ENCODE data around the gene CLRN3.

CLRN3 gene

GRCh38 chr10:127845756-127846155, 47.0 kb downstream of the CLRN3 start:
- DNase-seq (ENCODE audit: low spot score), result no peak

GRCh38 chr10:127840884-127841283, 51.9 kb downstream of the CLRN3 start:
- no peak for DNase-seq (ENCODE audit: low spot score)

GRCh38 chr10:127836966-127837365, 55.8 kb downstream of the CLRN3 start:
- no peak for DNase-seq (ENCODE audit: low spot score)

- DNase-seq (ENCODE audit: low spot score), result no peak
Observed at GRCh38 chr10:127836176-127836575, 56.6 kb downstream of the CLRN3 start.

DNA sequence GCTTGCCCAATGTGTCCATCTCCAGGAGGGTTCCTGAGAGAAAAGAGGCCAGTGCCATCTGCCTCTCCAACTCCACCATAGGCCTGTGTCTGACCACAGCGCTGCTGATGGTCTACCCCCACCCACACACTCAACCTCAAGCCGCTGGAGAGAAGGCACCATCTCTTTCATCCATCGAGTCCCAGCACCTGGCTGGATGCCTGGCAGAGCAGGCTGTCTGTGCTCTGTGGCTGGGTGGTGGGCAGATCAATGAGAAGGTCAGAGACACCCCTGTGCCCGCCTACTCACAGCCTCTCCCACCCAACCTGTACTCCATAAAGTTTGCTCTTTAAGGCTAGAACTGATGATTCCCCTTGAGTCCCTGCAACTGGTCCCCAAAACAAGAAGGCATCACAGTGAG, 58.0 kb downstream of the CLRN3 start:
- DNase-seq (ENCODE audit: low spot score), result no peak

DNA sequence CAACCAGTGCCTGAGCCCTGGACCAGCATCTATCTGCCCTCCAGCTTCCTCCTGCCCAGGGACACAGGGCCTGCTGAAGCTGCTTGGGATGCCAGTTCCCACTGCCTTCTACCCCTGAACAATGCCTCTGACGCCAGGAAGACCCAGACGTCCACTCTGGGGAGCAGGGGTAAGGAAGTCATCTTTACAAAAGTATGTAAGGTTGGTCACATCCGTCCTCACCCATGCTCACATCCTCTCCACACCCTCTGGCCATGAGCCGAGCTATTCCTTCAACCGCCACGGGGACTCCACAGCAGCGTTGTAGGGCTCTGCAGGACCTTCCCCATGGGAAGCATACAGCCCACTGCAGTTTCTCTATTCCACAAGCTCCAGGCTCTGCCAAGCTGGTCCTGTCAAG, 58.5 kb downstream of the CLRN3 start:
- DNase-seq (ENCODE audit: low spot score), result no peak

DNA sequence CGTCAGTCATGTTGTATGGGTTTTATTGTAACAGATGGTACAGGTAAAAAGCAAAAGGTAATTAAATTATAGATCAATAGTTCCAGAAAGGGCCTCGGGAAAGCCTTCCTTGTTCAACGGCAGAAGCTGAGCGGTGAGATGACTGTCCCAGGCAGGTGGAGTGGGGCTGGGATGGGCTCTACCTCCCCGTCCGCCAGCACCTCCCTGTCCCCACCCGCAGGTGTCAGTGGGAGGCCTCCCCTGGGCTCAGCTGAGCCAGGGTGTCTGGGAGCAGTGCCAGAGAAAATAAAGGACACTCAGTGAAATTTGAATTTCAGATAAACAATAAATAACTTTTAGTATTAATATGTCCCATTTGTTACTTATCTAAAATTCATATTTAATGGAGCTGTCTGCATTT, 58.9 kb downstream of the CLRN3 start:
- no peak for DNase-seq (ENCODE audit: low spot score)

GRCh38 chr10:127832501-127832900, 60.2 kb downstream of the CLRN3 start:
- DNase-seq (ENCODE audit: low spot score), result no peak

GRCh38 chr10:127830414-127830813, 62.3 kb downstream of the CLRN3 start:
- no peak for DNase-seq (ENCODE audit: low spot score)
